Breast epithelium (tissue), 4 donors: ENCODE results near the gene TENM4. TPM values are rescaled to one million over a fixed set of nuclear protein-coding genes. Genes with fewer than 3 reads are reported as not detected.

Source experiments
- DNase-seq, 2 donors: peaks; one replicate each; pipeline ENCODE4 v3.0.0-alpha.2; 2019; ENCODE audit warnings: low spot score in 2 of 2
- H3K27ac ChIP-seq, 2 donors: fragments of 200-600 bp; sonication (generic) in 1 of 2; one replicate each; pipeline ENCODE4 v1.5.1; 2016 to 2019; ENCODE audit warnings: mild to moderate bottlenecking in 1 of 2
- H3K27me3 ChIP-seq, 2 donors: fragments of 200-600 bp; sonication (generic) in 1 of 2; one replicate each; pipeline versions ENCODE4 v1.5.1 to v1.6.0; 2017 to 2019; ENCODE audit warnings: control low read depth in 1 of 2, mild to moderate bottlenecking in 1 of 2
- H3K36me3 ChIP-seq: fragments of 200-600 bp; one replicate; pipeline ENCODE4 v1.5.1; 2019
- H3K4me1 ChIP-seq, 2 donors: fragments of 200-600 bp; sonication (generic); one replicate each; pipeline ENCODE4 v1.5.1; 2016 to 2019; ENCODE audit warnings: control low read depth in 1 of 2
- H3K4me3 ChIP-seq, 3 donors: fragments of 200-600 bp; sonication (generic); 1 replicate in 2 of 3; 2 replicates in 1 of 3; pipeline ENCODE4 v1.5.1; 2016 to 2019; ENCODE audit warnings: mild to moderate bottlenecking in 3 of 3, moderate library complexity in 2 of 3
- H3K9me3 ChIP-seq, 2 donors: fragments of 200-600 bp; sonication (generic) in 1 of 2; one replicate each; pipeline ENCODE4 v1.5.1; 2016 to 2019; ENCODE audit warnings: control low read depth in 1 of 2
- POLR2A ChIP-seq: fragments of 450-650 bp; IDR thresholded peaks from one replicate; pipeline ENCODE4 v1.6.1; 2016; ENCODE audit warnings: antibody characterized with exemption, mild to moderate bottlenecking, moderate library complexity
- POLR2AphosphoS5 ChIP-seq, 3 donors: sonication (generic); formaldehyde crosslinking; IDR thresholded peaks; one replicate each; pipeline ENCODE4 v1.6.1; 2017; ENCODE audit warnings: antibody characterized with exemption in 3 of 3
- intact Hi-C: fragments of 100-400 bp; cut with DNase I; formaldehyde crosslinking; loops from one replicate; pipeline ENCODE4 v1.15.1; 2023; ENCODE audit warnings: low total_unique reads
- total RNA-seq, 3 donors: library from RNA; depleted of rRNA; stranded (reverse); fragments of >200 nt; gene quantifications; one replicate each; pipeline ENCODE4 v1.1.0, GENCODE V29; 2016
- TF ChIP-seq, protein P1 (sequence below), 3 donors: fragments of 450-650 bp; IDR thresholded peaks; one replicate each; pipeline ENCODE4 v1.5.1; 2016 to 2017; ENCODE audit warnings: antibody characterized with exemption in 3 of 3, mild to moderate bottlenecking in 3 of 3, moderate library complexity in 3 of 3

The TENM4 gene
- total RNA-seq, 3 donors from 2014 or later: 0.29 to 7.9 (median 4.8) TPM

DNA sequence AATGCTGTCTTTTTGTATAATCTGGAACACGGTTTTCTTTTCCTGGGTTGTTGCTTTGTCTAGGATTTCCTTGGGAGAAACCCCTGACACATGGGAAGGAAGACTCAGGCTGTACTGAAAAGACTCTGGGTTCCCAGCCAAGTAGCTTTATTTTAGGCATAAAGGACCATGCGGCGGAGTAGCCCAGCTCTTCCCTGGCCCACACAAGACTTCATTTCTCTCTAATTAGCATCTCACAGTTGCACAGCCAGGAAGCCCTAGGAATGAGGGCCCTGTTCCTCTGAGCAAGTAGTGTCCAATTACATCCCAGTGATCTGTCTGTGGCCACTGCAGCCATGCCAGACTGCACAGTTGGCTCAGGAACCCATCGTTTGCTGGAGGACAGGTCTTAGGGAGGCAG lies 319.5 kb downstream of the TENM4 start:
- peaks cover under 1 to 11% of the 10 kb centered on the region in 2 donors for H3K9me3 ChIP-seq
- no peaks in the 10 kb centered on the region for H3K36me3 ChIP-seq
- H3K27me3 ChIP-seq: no peaks in the 10 kb centered on the region
- intact Hi-C loops: no loop called here
- H3K4me3 ChIP-seq: no peak overlapping the region
- no peak overlapping the region for H3K27ac ChIP-seq
- no peak for DNase-seq
- H3K4me1 ChIP-seq: no peaks in the 10 kb centered on the region
- no peak for TF ChIP-seq POLR2A
- no peak for TF ChIP-seq POLR2AphosphoS5 (IDR thresholded peaks at IDR 0.05)
- TF ChIP-seq, protein P1, sequence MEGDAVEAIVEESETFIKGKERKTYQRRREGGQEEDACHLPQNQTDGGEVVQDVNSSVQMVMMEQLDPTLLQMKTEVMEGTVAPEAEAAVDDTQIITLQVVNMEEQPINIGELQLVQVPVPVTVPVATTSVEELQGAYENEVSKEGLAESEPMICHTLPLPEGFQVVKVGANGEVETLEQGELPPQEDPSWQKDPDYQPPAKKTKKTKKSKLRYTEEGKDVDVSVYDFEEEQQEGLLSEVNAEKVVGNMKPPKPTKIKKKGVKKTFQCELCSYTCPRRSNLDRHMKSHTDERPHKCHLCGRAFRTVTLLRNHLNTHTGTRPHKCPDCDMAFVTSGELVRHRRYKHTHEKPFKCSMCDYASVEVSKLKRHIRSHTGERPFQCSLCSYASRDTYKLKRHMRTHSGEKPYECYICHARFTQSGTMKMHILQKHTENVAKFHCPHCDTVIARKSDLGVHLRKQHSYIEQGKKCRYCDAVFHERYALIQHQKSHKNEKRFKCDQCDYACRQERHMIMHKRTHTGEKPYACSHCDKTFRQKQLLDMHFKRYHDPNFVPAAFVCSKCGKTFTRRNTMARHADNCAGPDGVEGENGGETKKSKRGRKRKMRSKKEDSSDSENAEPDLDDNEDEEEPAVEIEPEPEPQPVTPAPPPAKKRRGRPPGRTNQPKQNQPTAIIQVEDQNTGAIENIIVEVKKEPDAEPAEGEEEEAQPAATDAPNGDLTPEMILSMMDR (IDR thresholded peaks at IDR 0.05): no peak

DNA sequence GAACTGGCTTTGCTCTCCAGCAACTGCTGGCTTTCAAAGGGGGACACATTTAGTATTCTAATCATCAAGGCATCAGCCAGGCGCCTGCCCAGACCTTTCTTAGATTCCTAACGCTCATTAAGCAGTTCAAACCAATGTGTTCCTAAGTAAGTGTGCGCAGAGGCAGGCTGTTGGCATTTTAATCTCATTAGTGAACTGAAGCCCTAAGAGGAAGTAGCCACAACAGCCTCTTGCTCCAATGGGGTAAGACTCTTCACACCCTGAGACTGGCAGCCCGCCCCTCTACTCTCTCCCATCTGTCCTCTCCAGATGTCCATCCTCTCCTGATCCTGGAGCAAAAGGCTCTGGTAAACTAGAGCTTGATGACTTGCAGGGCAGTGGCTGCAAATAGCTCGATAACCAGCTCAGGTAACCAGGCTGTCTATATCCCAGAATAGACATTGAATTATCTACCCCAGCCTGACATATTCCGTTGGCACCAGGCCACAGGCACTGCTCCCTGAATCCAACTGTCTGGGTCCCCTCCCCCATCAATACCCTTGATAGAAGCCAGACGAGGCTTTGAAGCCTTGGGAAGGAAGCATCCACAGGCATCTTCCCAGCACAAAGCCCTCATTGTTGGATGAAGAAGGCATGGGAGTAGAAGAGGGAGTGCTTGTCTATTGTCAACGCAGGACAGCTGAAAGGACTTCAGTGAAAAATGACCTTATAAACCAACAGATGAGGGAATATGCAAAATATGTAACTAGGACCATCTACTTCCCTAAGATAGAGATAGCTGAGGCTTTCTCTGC lies 321.1 kb downstream of the TENM4 start:
- Histone ChIP-seq H3K27ac (no peak overlapping the region), H3K4me1 (no peaks in the 10 kb centered on the region)
- no peak for DNase-seq

DNA sequence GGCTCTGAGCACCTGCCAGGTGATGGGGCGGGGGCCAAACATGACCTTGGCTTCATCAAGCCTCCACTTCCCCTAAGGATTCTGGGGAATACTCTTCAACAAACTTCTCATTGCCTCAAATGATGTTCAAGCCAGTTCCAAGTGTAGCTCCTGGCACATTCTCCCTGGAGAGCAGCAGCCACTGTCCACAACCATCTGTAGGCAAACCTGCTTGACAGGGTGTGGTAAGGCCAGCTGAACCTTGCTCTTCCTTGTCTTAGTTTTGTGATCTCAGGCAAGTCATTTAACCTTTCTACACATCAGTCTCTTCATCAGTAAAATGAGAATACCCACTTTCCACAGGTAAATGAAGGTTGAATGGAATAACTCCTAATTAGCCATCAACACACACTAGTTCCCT lies 323.3 kb downstream of the TENM4 start:
- Histone ChIP-seq H3K9me3 (peaks cover 0 to 5% of the 10 kb centered on the region in 2 donors), H3K27ac (no peak overlapping the region), H3K36me3 (no peaks in the 10 kb centered on the region), H3K4me1 (no peaks in the 10 kb centered on the region), H3K27me3 (no peaks in the 10 kb centered on the region), H3K4me3 (no peak overlapping the region)
- DNase-seq: no peak
- TF ChIP-seq, protein P1 (IDR thresholded peaks at IDR 0.05): no peak
- TF ChIP-seq POLR2AphosphoS5 (IDR thresholded peaks at IDR 0.05) (no peak), POLR2A (no peak)
- intact Hi-C loops: no loop called here

More for the DNA sequence above, 321.1 kb downstream of the TENM4 start:
- Histone ChIP-seq H3K4me3 (no peak overlapping the region), H3K27me3 (no peaks in the 10 kb centered on the region), H3K36me3 (no peaks in the 10 kb centered on the region), H3K9me3 (peaks cover 0 to 5% of the 10 kb centered on the region in 2 donors)
- intact Hi-C loops: no loop called here
- TF ChIP-seq, protein P1 (IDR thresholded peaks at IDR 0.05): no peak
- no peak for TF ChIP-seq POLR2A
- TF ChIP-seq POLR2AphosphoS5 (IDR thresholded peaks at IDR 0.05): no peak

DNA sequence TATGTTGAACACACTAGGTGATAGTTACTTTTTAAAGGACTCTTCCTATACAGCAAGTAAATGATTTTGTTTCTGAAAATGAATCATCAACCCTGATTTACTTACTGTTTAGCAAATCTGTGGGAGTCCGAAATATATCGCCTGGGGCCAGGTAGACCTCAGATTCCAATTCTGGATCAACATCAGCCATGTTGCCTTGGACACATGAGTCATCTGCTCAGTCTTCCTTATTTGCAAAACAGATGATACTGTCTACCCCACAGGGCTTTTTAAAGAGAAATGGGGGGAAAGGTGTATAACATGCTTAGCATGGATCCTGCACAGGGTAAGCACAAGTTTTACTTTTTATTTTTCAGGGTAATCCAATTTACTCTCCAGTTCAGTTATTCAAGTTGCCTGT lies 324.2 kb downstream of the TENM4 start:
- no peaks in the 10 kb centered on the region for H3K36me3 ChIP-seq
- no peak for DNase-seq
- no peaks in the 10 kb centered on the region for H3K4me1 ChIP-seq
- no peak overlapping the region for H3K27ac ChIP-seq
- H3K9me3 ChIP-seq: peaks cover 0 to 5% of the 10 kb centered on the region in 2 donors
- H3K4me3 ChIP-seq: no peak overlapping the region
- TF ChIP-seq POLR2AphosphoS5 (IDR thresholded peaks at IDR 0.05): no peak
- TF ChIP-seq POLR2A: no peak
- TF ChIP-seq, protein P1 (IDR thresholded peaks at IDR 0.05): no peak
- intact Hi-C loops: no loop called here
- no peaks in the 10 kb centered on the region for H3K27me3 ChIP-seq

DNA sequence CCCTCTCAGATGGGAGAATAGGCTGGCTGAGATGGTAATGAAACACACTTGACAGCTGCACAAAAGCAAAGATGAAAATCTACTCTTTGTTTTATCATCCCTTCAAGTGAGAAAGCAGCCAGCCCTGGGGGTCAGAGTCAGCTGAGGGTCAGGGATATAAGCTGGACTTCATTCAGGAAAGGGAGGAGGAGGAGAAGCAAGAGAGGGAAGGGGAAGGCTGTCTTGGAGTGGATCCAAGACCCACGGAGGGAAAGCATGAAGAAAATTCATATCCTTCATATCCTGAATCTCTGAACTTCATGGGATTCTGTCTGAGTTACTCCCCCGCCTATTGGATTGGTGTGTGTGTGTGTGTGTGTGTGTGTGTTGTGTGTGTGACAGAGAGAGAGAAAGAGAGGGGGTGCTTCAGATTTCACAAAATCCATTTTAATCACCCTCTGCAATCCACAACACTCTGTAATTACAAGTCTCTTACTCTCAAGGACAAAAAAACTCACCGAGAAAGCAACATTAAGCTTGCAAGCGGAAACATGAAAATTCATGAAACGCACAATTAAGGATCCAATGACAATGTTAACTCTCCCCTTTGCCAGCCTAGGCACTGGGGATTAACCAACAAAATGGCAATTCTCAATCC lies 327.7 kb downstream of the TENM4 start:
- peaks cover 0 to 5% of the 10 kb centered on the region in 2 donors for H3K9me3 ChIP-seq
- H3K4me3 ChIP-seq: no peak overlapping the region
- no peaks in the 10 kb centered on the region for H3K36me3 ChIP-seq
- TF ChIP-seq POLR2AphosphoS5 (IDR thresholded peaks at IDR 0.05): no peak
- no peak for TF ChIP-seq POLR2A
- TF ChIP-seq, protein P1 (IDR thresholded peaks at IDR 0.05): no peak
- intact Hi-C loops: no loop called here
- DNase-seq: no peak
- no peaks in the 10 kb centered on the region for H3K4me1 ChIP-seq
- H3K27me3 ChIP-seq: no peaks in the 10 kb centered on the region
- no peak overlapping the region for H3K27ac ChIP-seq
